Right lobe of liver (tissue), 6 donors: ENCODE measurements around the gene SMARCB1. TPM values are rescaled to one million over a fixed set of nuclear protein-coding genes. Genes with fewer than 3 reads are reported as not detected.
"Not testable (repeated sequence)": the region's sequence is repeated elsewhere in the genome, so short reads cannot be mapped to it uniquely, and the experiment has no call there.

ENCODE experiments used
- ATAC-seq, 4 donors: fragments of 200-7000 bp; cut with Tn5 transposase; one replicate each; pipeline ENCODE4 v1.9.1; 2020; ENCODE audit warnings: mild to moderate bottlenecking in 4 of 4, moderate library complexity in 4 of 4
- DNase-seq, 3 donors: peaks; one replicate each; pipeline ENCODE4 v3.0.0-alpha.2; 2020
- H3K27ac ChIP-seq, 3 donors: fragments of 200-600 bp; one replicate each; pipeline ENCODE4 v1.8.0; 2022
- H3K27me3 ChIP-seq, 2 donors: fragments of 200-600 bp; one replicate each; pipeline ENCODE4 v1.8.0; 2022
- H3K36me3 ChIP-seq, 4 donors: fragments of 200-600 bp; sonication (generic) in 1 of 4; one replicate each; pipeline versions ENCODE4 v1.5.1 to v1.8.0; 2017 to 2022; ENCODE audit warnings: control low read depth in 1 of 4
- H3K4me1 ChIP-seq, 4 donors: fragments of 200-600 bp; sonication (generic) in 1 of 4; one replicate each; pipeline versions ENCODE4 v1.5.1 to v1.8.0; 2017 to 2022; ENCODE audit warnings: control low read depth in 1 of 4
- H3K4me3 ChIP-seq, 3 donors: fragments of 200-600 bp; one replicate each; pipeline ENCODE4 v1.8.0; 2022
- H3K9me3 ChIP-seq, 4 donors: fragments of 200-600 bp; sonication (generic) in 1 of 4; one replicate each; pipeline versions ENCODE4 v1.5.1 to v1.8.0; 2017 to 2022; ENCODE audit warnings: control low read depth in 1 of 4
- POLR2A ChIP-seq: fragments of 450-650 bp; IDR thresholded peaks from one replicate; pipeline ENCODE4 v1.6.1; 2017; ENCODE audit warnings: antibody characterized with exemption, mild to moderate bottlenecking
- WGBS: methylation state at CpG from one replicate; pipeline ENCODE4 v1.1.6; 2018; ENCODE audit warnings: low coverage, low lambda C conversion rate; ENCODE audit not compliant: insufficient coverage; ENCODE audit errors: missing lambda C conversion rate; 5-methylcytosine and 5-hydroxymethylcytosine counted together
- intact Hi-C, 2 donors: fragments of 100-400 bp; cut with DNase I; formaldehyde crosslinking; loops; one replicate each; pipeline versions ENCODE4 v1.11.2 to v1.14.1; 2022
- total RNA-seq, 6 experiments: library from RNA; depleted of rRNA in 2 of 6; stranded (reverse); fragments of >200 nt in 2 of 6; fragmentation: NEBNext Ultra II Directional in 3 of 6; extraction: Animal tissue kit (Norgen Biotek cat#: 25700) in 3 of 6; gene quantifications; one replicate each; pipeline versions ENCODE4 v1.1.0 to v1.2.4, GENCODE V29; 2016 to 2023
- TF ChIP-seq, protein P1 (sequence below), 4 donors: fragments of 200-600 bp in 3 of 4; fragments of 450-650 bp in 1 of 4; IDR thresholded peaks; one replicate each; pipeline versions ENCODE4 v1.5.1 to v1.8.0; 2016 to 2022; ENCODE audit warnings: antibody characterized with exemption in 4 of 4, mild to moderate bottlenecking in 2 of 4
- donor health status: DM: no; HTN: yes; CAD: no.
- donor health status: DM: no; HTN: no; CAD: no.
- donor health status: DM: no; HTN: no; CAD: no.
- donor health status: DM: no; HTN: yes; CAD: no.
- donor health status: DM: no; HTN: yes; CAD: no.

Gene SMARCB1
- total RNA-seq, 6 experiments from 2014 or later, result 19.9 to 70.2 (median 25.3) TPM

DNA sequence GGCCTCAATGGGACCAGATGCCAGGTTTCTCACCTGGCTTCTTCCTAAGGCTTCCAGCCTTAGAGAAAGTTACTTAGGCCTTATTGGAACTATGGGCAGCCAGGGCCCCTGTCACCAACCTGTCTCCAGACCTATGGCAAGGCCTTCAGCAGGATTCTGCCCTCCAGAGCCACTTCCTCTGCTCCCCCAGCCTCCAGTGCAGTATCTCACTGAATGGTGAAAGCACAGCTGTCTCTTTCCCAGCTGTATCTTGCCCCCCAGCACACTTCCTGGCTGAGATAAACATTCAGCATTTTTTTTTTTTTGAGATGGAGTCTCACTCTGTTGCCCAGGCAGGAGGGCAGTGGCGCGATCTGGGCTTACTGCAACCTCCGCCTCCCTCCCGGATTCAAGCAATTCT, 72.4 kb downstream of the SMARCB1 start:
- H3K4me3 ChIP-seq, result no peak overlapping the region
- H3K27me3 ChIP-seq, result no peaks in the 10 kb centered on the region
- H3K9me3 ChIP-seq, result no peaks in the 10 kb centered on the region
- TF ChIP-seq POLR2A, result no peak
- TF ChIP-seq, protein P1, sequence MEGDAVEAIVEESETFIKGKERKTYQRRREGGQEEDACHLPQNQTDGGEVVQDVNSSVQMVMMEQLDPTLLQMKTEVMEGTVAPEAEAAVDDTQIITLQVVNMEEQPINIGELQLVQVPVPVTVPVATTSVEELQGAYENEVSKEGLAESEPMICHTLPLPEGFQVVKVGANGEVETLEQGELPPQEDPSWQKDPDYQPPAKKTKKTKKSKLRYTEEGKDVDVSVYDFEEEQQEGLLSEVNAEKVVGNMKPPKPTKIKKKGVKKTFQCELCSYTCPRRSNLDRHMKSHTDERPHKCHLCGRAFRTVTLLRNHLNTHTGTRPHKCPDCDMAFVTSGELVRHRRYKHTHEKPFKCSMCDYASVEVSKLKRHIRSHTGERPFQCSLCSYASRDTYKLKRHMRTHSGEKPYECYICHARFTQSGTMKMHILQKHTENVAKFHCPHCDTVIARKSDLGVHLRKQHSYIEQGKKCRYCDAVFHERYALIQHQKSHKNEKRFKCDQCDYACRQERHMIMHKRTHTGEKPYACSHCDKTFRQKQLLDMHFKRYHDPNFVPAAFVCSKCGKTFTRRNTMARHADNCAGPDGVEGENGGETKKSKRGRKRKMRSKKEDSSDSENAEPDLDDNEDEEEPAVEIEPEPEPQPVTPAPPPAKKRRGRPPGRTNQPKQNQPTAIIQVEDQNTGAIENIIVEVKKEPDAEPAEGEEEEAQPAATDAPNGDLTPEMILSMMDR (IDR thresholded peaks at IDR 0.05), result no peak
- ATAC-seq (no peak), DNase-seq (no peak)
- intact Hi-C loops, result no loop called here
- peaks cover 0 to 10% (median 0%) of the 10 kb centered on the region in 4 donors for H3K4me1 ChIP-seq
- peaks cover 0 to 3% (median 0%) of the 10 kb centered on the region in 4 donors for H3K36me3 ChIP-seq
- no peak overlapping the region for H3K27ac ChIP-seq
- WGBS, result 90% methylated on average over 4 of the region's 4 CpGs

DNA sequence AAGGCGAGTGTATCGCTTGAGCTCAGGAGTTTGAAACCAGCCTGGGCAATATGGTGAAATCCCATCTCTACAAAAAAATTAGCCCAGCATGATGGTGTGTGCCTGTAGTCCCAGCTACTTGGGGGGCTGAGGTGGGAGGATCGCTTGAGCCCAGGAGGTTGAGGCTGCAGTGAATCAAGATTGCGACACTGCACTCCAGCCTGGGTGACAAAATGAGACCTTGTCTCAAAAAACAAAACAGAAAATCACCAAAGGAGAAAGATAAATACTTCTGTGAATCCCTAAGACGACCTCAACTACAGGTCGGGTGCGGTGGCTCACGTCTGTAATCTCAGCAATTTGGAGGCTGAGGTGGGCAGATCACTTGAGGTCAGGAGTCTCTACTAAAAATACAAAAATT, 73.4 kb downstream of the SMARCB1 start:
- intact Hi-C loops, ATAC-seq, H3K4me1 ChIP-seq, H3K9me3 ChIP-seq, H3K27ac ChIP-seq, H3K4me3 ChIP-seq, DNase-seq, H3K36me3 ChIP-seq, H3K27me3 ChIP-seq: not testable (repeated sequence)
- 87% methylated on average over 8 of the region's 8 CpGs for WGBS

DNA sequence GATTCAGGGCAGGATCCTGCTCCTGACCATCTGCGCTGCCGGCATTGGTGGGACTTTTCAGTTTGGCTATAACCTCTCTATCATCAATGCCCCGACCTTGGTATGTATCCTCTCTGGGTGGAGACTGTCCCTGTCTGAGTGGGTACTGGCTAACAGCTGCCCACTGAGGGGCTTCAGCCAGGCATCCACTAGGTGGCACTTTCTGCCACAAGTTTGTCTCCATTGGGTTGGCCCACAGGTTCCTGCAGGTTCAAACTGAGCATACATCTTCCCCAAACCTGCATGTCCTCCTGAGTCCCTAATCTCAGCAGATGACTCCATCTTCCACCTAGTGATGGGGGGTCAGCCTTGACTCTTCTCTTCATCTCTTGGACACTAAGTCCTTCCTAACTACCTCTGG, 75.3 kb downstream of the SMARCB1 start:
- Histone ChIP-seq H3K9me3 (no peaks in the 10 kb centered on the region), H3K4me3 (no peak overlapping the region), H3K4me1 (peaks cover 0 to 5% (median 0%) of the 10 kb centered on the region in 4 donors), H3K27ac (no peak overlapping the region), H3K36me3 (peaks cover 0 to 3% (median 0%) of the 10 kb centered on the region in 4 donors), H3K27me3 (no peaks in the 10 kb centered on the region)
- DNase-seq (no peak), ATAC-seq (peak; percentile 19 to 43 (median 39))
- TF ChIP-seq, protein P1 (IDR thresholded peaks at IDR 0.05), result peak; percentile 44 to 63 (median 53)
- no peak for TF ChIP-seq POLR2A
- WGBS, result 14% methylated on average over 1 of the region's 3 CpGs
- intact Hi-C loops, result no loop called here

DNA sequence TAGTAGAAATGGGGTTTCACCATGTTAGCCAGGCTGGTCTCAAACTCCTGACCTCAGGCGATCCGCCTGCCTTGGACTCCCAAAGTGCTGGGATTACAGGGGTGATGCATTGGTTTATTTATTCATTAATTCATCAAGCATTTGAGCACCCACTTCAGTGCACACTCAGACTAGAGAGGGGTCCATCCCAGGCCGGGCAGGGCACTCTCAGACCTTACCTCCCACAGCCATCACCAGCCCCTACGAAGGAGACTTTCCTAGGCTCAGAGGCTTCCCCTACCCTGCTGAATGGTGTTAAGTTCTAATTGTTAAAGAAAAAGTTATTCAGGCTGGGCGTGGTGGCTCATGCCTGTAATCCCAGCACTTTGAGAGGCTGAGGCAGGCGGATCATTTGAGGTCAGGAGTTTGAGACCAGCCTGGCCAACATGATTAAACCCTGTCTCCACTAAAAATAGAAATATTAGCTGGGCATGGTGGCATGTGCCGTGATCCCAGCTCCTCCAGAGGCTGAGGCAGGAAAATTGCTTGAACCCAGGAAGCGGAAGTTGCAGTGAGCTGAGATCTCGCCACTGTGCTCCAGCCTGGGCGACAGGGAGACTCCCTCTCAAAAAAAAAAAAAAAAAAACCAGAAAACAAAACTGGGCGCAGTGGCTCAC, 77.9 kb downstream of the SMARCB1 start:
- H3K9me3 ChIP-seq, H3K4me3 ChIP-seq, H3K27me3 ChIP-seq, ATAC-seq, intact Hi-C loops, H3K4me1 ChIP-seq, H3K27ac ChIP-seq, DNase-seq, H3K36me3 ChIP-seq: not testable (repeated sequence)
- WGBS, result 83% methylated on average over 5 of the region's 11 CpGs

DNA sequence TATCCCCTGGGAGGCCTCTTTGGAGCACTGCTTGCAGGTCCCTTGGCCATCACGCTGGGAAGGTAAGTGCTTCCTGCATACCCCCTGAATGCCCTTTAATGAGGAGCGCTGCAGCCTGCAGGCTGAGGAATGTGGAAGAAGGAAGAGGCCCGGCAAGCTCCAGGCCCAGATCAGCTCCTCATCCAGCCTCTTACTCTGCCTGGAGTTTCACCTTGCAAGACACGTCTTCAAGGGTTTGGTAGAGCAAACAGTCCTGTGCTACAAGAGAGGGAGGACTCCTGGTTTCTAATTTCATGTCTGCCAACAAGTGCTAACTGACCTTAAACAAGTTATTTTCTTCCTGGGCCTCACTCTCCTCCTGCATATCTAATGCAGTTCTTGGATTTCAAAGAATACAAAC, 81.8 kb downstream of the SMARCB1 start:
- Histone ChIP-seq H3K9me3 (no peaks in the 10 kb centered on the region), H3K36me3 (no peaks in the 10 kb centered on the region), H3K4me1 (no peaks in the 10 kb centered on the region), H3K4me3 (no peak overlapping the region), H3K27me3 (no peaks in the 10 kb centered on the region), H3K27ac (no peak overlapping the region)
- ATAC-seq (no peak), DNase-seq (no peak)
- WGBS, result 89% methylated on average over 4 of the region's 4 CpGs
- intact Hi-C loops, result no loop called here
- TF ChIP-seq, protein P1 (IDR thresholded peaks at IDR 0.05), result no peak
- no peak for TF ChIP-seq POLR2A
